NCI-H2171 treated with DMSO at 0.1 percent for 48 hours (cell line): ENCODE data around the gene ZNF613.
"Not testable (repeated sequence)": the region's sequence is repeated elsewhere in the genome, so short reads cannot be mapped to it uniquely, and the experiment has no call there.

Experiments
- DNase-seq: peaks from one replicate; lab custom pipeline; 2025; lab: John Stamatoyannopoulos, UW

Gene ZNF613

DNA sequence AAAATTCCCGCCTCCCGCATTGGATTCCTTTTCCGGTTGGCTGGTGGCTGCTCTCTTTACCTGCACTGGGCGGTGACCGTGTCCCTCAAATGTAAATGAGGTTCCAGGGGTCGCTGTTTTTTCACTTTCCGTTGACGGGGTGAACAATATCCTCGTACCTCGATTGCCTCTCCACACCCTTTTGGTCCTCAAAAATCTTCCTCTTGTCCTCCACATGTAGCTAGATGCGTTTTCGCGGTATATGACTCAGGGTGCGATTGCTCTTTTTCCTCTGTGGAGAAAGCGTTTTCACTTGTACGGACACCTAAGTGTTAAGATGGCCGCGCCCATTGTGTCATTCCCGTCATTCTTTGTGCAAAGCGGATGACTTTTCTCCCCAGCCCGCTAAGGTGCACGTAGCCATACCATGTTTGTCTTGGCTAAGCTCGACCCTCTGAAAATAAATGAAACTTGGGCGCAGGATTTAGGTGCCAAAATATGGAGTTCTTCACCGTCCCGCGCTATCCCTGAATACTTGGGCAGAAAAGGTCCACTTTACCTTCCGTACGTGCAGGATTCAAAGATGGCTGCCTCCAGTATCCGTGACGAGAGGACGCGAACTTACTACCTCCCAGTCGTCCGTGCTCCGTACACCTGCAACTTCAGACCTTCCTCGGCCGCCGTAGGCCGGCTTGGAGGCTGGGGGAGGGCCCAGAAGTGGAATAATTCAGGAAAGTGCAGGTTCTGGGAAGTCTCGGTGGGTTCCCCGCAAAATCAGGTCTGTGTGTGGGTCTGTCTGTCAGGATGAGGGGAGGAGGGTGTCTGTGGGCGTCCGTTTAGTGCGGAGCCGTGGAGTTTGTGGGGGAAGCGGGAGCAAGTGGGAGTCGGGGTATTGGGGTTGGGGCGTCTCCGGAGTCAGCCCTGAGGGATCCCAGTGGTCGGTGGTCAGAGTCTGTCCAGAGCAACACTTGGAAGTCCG is at the start of gene ZNF613:
TSS of gene ZNF613 (plus strand) at position 689 of the 958 bp plus-strand sequence. CDS start 8,749 bp downstream, outside the sequence.
- peak; percentile 94 for DNase-seq

DNA sequence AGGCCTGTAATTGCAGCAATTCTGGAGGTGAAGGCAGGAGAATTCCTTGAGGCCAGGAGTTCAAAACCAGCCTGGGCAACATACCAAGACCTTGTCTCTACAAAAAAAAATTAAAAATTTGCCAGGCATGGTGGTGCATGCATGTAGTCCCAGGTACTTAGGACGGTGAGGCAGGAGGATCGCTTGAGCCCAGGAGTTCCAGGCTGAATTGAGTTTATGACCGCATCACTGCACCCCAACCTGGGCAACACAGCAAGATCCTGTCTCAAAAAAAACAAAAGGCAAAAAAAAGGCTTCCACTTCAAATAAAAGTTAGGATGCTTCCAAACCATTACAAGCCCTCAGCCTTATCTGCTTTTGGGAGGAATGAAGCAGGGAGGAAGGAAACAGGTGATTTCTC is 44.8 kb upstream of the ZNF613 start:
- no peak for DNase-seq

DNA sequence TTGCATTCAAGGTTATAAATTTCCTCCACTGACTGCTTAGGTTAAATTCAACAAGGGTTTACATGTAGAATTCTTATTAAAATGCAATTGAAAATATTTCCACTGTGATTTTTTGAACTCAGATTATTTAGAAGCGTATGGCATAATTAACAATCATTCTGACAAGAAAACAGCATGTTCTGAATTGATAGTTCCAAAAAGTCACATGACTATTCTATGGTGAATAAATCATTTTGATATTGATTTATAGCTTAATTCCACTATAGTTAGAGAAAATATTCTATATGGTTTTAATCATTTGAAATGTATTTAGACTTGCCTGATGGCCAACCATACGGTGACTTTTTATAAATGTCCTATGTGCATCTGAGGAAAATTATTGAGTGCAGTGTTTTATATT is 42.6 kb upstream of the ZNF613 start:
- DNase-seq = no peak

DNA sequence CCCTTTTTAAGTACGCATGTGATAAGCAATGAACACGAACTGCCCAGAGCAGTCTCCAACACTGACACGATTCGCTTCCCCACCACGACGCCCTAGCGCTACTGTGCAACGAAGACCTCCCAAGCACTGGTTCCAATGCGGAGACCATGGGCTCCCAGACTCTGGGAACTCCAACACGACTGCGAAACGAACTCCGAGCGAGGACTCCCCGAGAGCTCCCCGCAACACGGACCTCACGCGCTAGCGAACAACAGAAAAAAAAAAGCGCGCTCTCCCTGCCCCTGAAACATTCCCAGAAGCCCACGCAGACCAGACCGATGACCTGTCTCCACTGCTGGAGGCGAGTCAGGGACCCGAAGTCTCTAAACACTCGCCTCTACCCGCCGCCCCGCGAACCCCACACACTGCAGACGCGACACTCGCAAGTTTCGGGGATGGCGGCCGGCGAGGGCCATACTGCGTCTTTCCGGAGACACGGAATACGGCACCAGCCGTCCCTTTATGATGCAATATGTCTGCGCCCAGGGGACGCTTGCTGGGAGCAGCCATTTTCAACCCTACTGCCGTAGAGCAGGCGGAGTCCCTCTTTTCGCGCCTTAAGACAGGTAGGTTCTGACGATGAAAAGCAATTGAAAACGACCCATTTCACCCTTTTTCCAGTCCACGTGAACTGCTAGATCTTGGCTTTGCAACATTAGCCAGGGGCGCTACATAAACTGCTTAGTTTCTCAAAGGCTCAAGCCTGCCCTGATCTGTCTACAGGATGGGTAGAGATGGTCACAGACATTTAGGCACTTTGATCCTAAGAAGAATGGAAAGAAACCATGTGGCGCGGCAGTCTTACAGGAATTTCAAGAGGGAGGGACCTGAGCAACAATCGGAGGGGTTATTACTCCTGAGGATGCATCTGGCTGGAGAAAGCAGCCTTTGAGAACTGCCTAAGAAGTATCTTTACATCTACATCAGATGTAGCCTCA is 39.5 kb upstream of the ZNF613 start, which contains the start of gene ZNF577:
TSS of gene ZNF577 (minus strand) at position 430 of the 977 bp plus-strand sequence. CDS start 7,569 bp downstream, outside the sequence.
- DNase-seq = peak; percentile 88

DNA sequence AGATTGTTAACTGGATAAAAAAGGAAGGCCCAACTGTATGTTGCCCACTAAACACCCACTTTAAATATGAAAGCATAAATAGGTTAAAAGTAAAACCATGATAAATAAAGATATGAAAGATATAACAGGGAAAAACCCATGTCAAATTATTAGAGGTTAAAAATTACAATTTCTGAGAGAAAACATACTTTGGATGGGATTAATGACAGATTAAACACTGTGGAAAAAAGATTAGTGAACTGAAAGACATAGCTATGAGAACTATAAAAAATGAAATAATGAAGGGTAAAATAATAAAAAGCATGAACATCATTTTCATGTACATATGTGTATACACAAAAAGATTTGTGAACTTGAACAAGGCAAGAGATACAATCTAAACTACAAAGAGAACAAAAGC is 37.3 kb upstream of the ZNF613 start:
- no peak for DNase-seq

DNA sequence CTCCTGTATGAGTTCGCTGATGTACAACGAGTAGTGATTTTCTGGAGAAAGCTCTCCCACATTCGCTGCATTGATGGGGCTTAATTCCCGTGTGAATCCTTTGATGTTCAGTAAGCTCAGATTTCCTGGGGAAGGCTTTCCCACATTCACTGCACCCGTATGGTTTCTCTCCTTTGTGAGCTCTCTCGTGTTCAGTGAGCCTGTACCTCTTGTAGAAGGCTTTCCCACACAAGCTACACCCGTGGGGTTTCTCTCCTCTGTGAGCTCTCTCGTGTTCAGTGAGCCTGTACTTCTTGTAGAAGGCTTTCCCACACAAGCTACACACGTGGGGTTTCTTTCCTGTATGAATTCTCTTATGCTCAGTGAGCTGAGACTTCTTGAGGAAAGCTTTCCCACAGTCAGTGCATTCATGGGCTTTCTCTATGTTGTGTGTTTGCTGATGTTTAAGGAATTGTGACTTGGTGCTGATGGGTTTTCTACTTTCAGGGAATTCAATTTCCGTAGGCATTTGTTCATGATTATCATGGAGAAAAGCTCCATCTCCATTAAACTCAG is 36.0 kb upstream of the ZNF613 start:
- DNase-seq = no peak

DNA sequence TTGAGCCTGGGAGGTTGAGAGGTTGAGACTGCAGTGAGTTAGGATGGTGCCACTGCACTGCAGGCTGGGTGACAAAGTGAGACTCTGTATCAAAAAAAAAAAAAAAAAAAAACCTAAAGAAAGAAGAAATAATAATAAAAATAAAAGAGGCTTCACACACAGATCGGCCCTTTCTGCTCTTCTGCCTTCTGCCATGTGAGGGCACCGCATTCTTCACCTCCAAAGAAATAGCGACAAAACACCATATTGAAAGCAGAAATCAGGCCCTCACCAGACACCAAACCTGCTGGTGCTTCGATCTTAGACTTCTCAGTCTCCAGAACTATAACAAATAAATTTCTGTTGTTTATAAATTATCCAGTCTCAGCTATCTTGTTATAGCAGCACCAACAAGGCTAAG is 25.4 kb upstream of the ZNF613 start:
- DNase-seq = no peak

DNA sequence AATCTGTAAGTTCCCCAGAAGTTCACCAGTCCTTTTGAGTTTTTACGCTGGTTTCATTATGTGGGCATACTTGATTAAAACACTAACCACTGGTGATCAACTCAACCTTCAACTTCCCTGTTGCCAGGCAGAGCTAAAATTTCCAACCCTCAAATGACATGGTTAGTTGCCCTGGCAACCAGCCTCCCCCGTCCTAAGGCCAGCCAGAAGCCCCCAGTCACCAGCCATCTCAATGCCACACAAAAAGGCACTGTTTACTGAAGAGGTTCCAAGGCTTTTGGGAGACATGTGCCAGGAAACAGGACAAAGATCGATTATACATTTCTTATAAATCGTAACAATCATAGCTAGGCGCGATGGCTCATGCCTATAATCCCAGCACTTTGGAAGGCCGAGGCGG is 24.1 kb upstream of the ZNF613 start:
- DNase-seq = no peak

DNA sequence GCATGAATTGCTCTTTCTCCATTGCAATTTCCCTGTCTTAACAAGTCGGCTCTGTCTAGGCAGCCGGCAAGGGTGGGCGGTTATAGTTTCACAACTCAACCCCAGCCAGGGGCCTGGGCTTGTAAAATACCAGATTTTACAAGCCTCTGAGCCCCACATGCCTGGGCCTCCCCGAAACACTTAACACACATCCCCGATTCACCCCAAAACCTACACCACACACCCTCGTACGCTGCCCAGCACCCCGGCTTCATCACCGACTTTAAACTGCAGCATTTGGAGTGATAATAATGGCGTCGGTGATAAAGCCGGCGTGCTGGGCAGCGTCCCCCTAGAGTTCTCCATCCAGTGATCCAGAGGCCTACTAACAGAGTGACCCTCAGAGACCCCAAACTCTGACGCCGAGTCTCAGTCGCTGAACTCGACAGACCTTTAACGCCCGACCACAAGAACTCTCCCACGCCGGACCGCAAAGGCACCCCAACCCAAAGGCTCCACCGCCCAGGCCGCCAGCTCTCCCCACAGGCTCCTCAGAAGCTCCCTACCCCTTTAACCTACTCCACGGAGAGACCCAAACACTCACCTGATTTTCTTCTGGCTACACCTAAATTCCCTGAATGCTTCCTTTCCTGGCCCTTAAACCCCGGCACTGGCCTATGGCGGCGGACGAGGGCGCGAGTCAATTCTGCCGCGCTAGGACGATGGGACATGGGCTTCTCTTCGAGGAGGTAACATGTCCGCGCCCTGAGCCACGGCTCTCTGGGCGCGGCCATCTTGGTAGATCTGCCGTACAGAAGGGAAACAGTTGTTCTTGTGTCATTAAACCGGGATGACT is 22.7 kb upstream of the ZNF613 start, which contains the start of gene ZNF649:
TSS of gene ZNF649 (minus strand) at position 687 of the 835 bp plus-strand sequence. CDS start 4,910 bp downstream, outside the sequence.
- DNase-seq = peak; percentile 76

DNA sequence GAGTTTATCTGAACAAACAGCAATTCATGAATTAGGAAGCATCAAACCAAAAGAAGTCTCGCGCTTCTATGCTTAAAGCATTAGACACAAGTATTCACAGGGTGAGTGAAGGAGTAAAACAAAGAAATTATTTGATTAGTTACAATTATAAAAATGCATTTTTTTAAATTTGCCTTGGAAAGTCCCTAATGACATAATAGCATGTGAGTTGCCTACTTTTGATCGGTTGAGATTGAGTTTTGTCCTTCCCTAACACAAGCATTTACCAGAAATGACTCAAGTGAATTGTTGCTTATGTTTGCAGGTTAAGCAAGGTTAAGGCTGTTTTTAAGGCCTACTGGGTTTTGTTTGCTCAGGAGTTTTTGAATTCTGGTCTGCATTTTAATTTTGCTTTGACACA is 22.1 kb upstream of the ZNF613 start:
- DNase-seq = no peak

DNA sequence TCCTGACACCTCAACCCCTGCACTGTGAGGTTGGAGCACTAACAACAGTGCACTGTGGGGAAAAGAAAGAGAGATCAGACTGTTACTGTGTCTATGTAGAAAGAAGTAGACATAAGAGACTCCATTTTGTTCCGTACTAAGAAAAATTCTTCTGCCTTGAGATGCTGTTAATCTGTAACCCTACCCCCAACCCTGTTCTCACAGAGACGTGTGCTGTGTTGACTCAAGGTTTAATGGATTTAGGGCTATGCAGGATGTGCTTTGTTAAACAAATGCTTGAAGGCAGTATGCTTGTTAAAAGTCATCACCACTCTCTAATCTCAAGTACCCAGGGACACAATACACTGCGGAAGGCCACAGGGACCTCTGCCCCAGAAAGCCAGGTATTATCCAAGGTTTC is 21.6 kb upstream of the ZNF613 start:
- not testable (repeated sequence) for DNase-seq

DNA sequence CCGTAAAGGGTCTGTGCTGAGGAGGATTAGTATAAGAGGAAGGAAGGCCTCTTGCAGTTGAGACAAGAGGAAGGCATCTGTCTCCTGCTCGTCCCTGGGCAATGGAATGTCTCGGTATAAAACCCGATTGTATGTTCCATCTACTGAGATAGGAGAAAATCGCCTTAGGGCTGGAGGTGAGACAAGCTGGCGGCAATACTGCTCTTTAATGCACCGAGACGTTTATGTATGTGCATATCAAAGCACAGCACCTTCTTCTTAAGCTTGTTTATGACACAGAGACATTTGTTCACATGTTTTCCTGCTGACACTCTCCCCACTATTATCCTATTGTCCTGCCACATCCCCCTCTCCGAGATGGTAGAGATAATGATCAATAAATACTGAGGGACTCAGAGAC is 21.2 kb upstream of the ZNF613 start:
- DNase-seq = not testable (repeated sequence)

DNA sequence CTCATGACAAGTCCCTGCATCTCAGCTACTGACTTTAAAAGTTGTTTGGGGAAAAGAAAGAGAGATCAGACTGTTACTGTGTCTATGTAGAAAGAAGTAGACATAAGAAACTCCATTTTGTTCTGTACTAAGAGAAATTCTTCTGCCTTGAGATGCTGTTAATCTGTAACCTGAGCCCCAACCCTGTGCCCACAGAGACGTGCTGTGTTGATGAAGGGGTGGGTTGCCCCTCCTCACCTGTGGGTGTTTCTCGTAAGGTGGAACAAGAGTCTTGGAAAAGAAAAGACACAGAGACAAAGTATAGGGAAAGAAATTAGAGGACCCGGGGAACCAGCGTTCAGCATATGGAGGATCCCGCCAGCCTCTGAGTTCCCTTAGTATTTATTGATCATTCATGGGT is 19.3 kb upstream of the ZNF613 start:
- DNase-seq = not testable (repeated sequence)

DNA sequence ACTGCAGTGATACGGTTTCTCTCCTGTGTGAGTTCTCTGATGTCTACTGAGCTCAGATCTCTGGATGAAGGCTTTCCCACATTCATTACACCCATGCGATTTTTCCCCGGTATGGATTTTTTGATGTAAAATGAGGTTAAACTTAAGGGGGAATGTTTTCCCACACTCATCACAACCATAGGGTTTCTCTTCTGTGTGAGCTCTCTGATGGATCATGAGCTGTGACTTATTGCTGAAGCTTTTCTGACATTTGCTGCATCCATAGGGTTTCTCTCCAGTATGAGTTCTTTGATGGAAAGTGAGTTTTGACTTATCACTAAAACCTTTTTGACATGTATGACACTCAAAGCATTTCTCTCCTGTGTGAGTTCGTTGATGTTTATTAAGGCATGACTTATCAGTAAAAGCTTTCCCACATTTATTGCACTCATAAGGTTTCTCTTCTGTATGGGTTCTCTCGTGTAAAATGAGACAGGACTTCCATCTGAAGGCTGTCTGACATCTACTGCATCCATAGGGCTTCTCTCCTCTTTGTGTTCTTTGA is 11.9 kb upstream of the ZNF613 start:
- no peak for DNase-seq

DNA sequence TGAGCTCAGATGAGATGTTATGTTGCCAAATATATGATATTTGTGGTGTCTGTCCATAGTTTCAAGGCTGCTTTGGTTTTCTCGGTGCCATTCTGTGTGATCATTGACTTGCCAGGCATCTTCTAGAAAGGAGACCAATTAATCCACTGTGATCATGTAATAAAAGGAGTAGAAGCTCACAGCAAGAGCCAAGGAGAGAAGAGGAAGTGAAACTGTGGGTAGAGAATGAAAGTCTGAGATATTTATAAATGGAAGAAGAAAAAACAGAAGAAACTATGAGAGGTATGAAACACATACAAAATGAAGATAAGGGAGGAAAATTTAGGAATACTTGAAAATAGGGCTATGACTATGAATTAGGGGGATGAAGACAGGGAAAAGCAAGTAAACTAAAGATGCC is 11.1 kb upstream of the ZNF613 start:
- no peak for DNase-seq

DNA sequence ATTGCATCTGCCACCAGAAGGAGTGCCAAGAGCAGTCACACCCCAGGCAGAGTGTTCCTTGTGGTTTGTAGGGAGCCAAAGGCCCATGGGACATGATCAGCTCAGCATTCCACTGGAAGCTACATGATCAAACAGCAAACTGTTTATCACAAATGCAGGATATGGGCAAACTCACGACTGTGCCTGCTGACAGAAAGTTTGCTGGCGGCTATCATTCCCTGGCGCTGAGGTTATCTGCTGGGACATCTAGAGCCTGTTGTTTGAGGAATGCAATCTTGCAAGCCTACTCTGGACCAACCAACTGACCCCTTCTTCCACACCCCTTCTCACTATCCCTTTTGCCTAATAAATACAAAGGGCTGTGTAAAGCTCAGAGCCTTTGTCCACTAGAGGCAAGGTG is 7.7 kb upstream of the ZNF613 start:
- DNase-seq = no peak

DNA sequence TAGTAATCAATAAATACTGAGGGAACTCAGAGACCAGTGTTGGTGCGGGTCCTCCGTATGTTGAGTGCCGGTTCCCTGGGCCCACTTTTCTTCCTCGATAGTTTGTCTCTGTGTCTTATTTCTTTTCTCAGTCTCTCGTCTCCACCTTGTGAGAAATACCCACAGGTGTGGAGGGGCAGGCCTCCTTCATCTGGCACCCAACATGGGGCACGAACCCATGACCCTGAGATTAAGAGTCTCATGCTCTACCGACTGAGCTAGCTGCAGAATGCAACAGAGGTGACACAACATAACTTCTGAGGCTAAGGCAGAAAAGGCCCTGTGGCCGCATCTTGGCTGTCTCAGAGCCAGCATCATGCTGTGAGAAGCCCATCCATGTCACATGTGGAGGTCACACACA is 5.3 kb upstream of the ZNF613 start:
- no peak for DNase-seq

DNA sequence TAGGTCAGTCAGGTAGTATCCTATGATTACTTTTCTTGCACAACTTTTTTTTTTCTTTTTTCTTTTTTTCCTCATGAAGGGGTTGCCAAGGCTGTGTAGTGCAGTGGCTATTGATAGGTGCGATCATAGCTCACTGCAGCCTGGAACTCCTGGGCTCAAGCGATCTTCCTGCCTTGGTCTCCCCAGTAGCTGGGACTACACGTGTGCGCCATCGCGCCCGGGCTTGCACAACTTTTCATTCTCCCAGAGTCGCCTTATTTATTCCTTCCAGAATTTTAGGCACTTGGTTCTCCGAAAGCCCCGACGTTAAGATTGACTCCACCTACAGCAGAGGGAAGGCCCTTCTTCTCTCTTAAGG is 867 bp upstream of the ZNF613 start:
- DNase-seq = no peak

DNA sequence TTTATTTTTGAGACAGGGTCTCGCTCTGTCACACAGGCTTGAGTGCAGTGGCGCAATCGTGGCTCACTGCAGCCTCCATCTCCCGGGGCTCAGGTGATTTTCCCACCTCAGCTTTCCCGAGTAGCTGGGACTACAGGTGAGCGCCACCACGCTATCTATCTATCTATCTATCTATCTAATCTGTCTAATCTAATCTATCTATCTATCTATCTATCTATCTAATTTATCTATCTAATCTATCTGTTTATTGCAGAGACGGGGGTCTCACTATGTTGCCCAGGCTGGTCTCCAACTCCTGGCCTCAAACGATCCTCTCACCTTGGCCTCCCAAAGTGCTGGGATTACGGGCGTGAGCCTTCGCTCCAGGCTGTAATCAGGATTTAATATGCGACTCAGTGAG is 587 bp downstream of the ZNF613 start:
- DNase-seq = no peak

DNA sequence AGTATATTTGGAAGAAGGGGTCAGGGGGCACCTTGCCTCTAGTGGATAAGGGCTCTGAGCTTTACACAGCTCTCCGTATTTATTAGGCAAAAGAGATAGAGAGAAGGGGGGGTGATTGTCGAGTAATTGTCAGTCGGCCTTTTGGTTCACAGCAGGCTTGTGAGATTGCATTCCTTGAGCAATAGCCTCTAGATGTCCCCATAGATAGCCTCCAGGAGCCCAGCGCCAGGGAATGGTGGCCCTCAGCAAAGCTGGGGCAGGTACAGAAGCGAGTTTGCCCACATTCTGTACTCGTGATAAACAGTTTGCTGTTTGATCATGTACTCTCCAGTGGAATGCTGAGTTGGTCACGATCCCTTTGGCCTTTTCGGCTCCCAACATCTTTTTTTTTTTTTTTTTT is 4.6 kb downstream of the ZNF613 start:
- no peak for DNase-seq

DNA sequence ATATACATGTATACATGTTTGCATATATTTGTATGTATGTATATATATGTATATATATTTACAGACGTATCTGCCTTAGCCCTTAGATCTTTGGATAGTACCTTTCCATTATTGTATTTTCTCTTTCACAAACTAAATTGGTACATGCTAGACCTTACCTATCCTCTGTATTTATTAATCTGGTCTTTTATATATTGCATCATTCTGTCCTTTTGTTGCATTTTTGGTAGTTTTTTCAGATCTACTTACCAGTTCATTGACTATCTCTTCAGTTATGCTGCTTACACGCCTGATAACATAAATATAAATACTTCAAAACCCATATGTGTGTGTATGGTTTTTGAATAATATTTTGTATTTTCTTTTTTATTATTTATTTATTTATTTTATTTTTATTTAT is 11.7 kb downstream of the ZNF613 start:
- no peak for DNase-seq
